PC-3 (cell line): ENCODE data around the gene VDR.

Experiments
- EZH2phosphoT487 ChIP-seq: fragments of 300-600 bp; sonication (generic); IDR thresholded peaks from 2 replicates; pipeline ENCODE4 v1.6.1; 2018; ENCODE audit warnings: mild to moderate bottlenecking, antibody characterized with exemption, low read length, borderline replicate concordance
- TF ChIP-seq, protein P1 (sequence below): fragments of 300-600 bp; sonication (generic); conservative IDR thresholded peaks from 2 replicates; pipeline ENCODE4 v1.5.1; 2017; ENCODE audit warnings: antibody characterized with exemption, low read depth, mild to moderate bottlenecking, low read length

DNA sequence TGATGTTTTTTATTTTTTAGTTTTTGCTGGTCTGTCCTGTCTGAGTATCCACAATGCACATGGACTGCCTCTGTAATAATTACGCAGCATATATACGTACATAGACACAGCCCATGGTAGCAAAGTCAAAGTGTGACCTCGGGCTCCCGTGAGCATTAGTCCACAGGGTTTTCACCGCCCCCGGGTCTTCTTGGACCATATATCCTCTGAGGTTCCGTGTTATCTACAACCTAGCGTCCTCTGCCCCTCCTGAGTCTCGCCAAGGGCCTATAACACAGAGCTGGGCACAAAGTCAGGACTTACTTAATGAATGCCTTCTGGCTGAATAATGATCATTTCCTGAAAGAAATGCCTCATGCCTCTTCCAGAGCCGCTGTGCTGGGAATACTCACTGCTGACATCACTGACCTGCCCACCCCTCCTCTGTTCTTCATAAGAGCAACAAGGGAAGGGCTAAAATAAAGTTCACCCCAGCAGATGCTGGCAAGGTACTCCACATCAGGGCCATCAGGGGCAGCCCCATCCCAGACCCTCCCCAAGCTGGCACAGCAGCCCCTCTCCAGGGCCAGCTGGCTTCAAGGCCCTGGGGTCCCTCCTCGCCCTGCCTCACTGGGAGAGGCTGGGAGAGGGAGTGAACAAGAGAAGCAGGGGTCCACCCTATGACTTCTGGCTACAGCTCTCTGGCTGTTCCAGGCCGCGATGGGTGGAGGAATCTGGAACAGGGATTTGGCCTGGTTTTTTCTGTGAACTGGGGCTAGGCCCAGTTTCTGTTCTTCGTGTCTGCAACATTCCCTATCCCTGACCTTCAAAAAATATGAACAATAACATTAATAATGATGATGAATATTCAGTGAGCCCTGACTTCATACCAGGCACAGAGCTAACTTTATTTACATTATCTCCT lies 93.0 kb downstream of the VDR start:
- TF ChIP-seq, protein P1, sequence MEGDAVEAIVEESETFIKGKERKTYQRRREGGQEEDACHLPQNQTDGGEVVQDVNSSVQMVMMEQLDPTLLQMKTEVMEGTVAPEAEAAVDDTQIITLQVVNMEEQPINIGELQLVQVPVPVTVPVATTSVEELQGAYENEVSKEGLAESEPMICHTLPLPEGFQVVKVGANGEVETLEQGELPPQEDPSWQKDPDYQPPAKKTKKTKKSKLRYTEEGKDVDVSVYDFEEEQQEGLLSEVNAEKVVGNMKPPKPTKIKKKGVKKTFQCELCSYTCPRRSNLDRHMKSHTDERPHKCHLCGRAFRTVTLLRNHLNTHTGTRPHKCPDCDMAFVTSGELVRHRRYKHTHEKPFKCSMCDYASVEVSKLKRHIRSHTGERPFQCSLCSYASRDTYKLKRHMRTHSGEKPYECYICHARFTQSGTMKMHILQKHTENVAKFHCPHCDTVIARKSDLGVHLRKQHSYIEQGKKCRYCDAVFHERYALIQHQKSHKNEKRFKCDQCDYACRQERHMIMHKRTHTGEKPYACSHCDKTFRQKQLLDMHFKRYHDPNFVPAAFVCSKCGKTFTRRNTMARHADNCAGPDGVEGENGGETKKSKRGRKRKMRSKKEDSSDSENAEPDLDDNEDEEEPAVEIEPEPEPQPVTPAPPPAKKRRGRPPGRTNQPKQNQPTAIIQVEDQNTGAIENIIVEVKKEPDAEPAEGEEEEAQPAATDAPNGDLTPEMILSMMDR = no peak
- no peak for TF ChIP-seq EZH2phosphoT487
